HEK293 (cell line): ENCODE data around the gene SFXN3.

Experiments
- CTCF ChIA-PET: fragments of 350-600 bp; formaldehyde crosslinking; extraction: SDS; loops from one replicate; lab custom pipeline; 2021; ENCODE audit warnings: antibody characterized with exemption; lab: Yijun Ruan, JAX
- POLR2A ChIA-PET: fragments of 300-600 bp; formaldehyde crosslinking; extraction: SDS; loops from one replicate; lab custom pipeline; 2020; ENCODE audit warnings: antibody characterized with exemption, inconsistent platforms; lab: Yijun Ruan, JAX
- H3K27ac ChIP-seq: fragments of 200-500 bp; sonication (Bioruptor generic); 2 replicates; pipeline ENCODE4 v1.5.1; 2014; ENCODE audit warnings: low read depth, low read length, control low read depth, inconsistent platforms; ENCODE audit errors: extremely low read depth
- H3K36me3 ChIP-seq, 2 experiments: fragments of 200-500 bp in 1 of 2; sonication (Bioruptor generic) in 1 of 2; 1 replicate in 1 of 2; 2 replicates in 1 of 2; pipeline ENCODE4 v1.5.1; 2014 to 2017; ENCODE audit warnings: inconsistent platforms in 2 of 2, low read length in 2 of 2; ENCODE audit not compliant: control insufficient read depth in 2 of 2, insufficient read depth in 1 of 2
- H3K4me1 ChIP-seq: fragments of 200-500 bp; sonication (Bioruptor generic); 2 replicates; pipeline ENCODE4 v1.5.1; 2014; ENCODE audit warnings: mild to moderate bottlenecking, low read length, inconsistent platforms; ENCODE audit not compliant: control insufficient read depth, insufficient read depth
- H3K4me3 ChIP-seq: 2 replicates; pipeline ENCODE4 v1.5.1; 2011; ENCODE audit warnings: low read depth, mild to moderate bottlenecking, control low read depth, low read length, moderate library complexity
- H3K9me3 ChIP-seq: fragments of 200-500 bp; sonication (Bioruptor generic); 2 replicates; pipeline ENCODE4 v1.5.1; 2014; ENCODE audit warnings: low read depth, low read length, inconsistent platforms; ENCODE audit not compliant: control insufficient read depth, insufficient read depth
- EGR2 ChIP-seq: fragments of 450-650 bp; formaldehyde crosslinking; IDR thresholded peaks from 2 replicates; pipeline ENCODE4 v1.5.1; 2016; ENCODE audit warnings: low read depth, missing biosample characterization, missing genetic modification characterization
- GLI4 ChIP-seq: fragments of 450-650 bp; formaldehyde crosslinking; IDR thresholded peaks from 2 replicates; pipeline ENCODE4 v1.5.1; 2016; ENCODE audit warnings: missing biosample characterization, missing genetic modification characterization
- IKZF3 ChIP-seq: fragments of 450-650 bp; IDR thresholded peaks from 2 replicates; pipeline ENCODE4 v1.5.0; 2018; ENCODE audit warnings: missing biosample characterization, mild to moderate bottlenecking, missing genetic modification characterization, moderate library complexity
- SCRT2 ChIP-seq: fragments of 450-650 bp; formaldehyde crosslinking; IDR thresholded peaks from 2 replicates; pipeline ENCODE4 v1.5.1; 2016; ENCODE audit warnings: missing biosample characterization, missing genetic modification characterization
- SP3 ChIP-seq: fragments of 450-650 bp; formaldehyde crosslinking; IDR thresholded peaks from 2 replicates; pipeline ENCODE4 v1.5.1; 2016; ENCODE audit warnings: missing biosample characterization, missing genetic modification characterization
- SP7 ChIP-seq: fragments of 450-650 bp; formaldehyde crosslinking; IDR thresholded peaks from 2 replicates; pipeline ENCODE4 v1.5.1; 2016; ENCODE audit warnings: missing biosample characterization, missing genetic modification characterization
- WT1 ChIP-seq: fragments of 450-650 bp; formaldehyde crosslinking; IDR thresholded peaks from 2 replicates; pipeline ENCODE4 v1.5.1; 2016; ENCODE audit warnings: missing biosample characterization, missing genetic modification characterization
- ZBTB20 ChIP-seq: fragments of 450-650 bp; formaldehyde crosslinking; IDR thresholded peaks from 2 replicates; pipeline ENCODE4 v1.5.1; 2016; ENCODE audit warnings: missing biosample characterization, missing genetic modification characterization
- ZFHX2 ChIP-seq: fragments of 450-650 bp; formaldehyde crosslinking; conservative IDR thresholded peaks from 2 replicates; pipeline ENCODE4 v1.5.1; 2016; ENCODE audit warnings: missing biosample characterization, missing genetic modification characterization
- ZNF239 ChIP-seq: fragments of 450-650 bp; formaldehyde crosslinking; IDR thresholded peaks from 2 replicates; pipeline ENCODE4 v1.5.1; 2016; ENCODE audit warnings: missing biosample characterization, missing genetic modification characterization
- ZNF335 ChIP-seq: fragments of 450-650 bp; formaldehyde crosslinking; conservative IDR thresholded peaks from 2 replicates; pipeline ENCODE4 v1.5.1; 2016; ENCODE audit warnings: missing biosample characterization, missing genetic modification characterization
- ZNF398 ChIP-seq: fragments of 450-650 bp; formaldehyde crosslinking; IDR thresholded peaks from 2 replicates; pipeline ENCODE4 v1.5.1; 2017; ENCODE audit warnings: missing biosample characterization, missing genetic modification characterization
- ZNF600 ChIP-seq: fragments of 450-650 bp; formaldehyde crosslinking; IDR thresholded peaks from 2 replicates; pipeline ENCODE4 v1.5.1; 2016; ENCODE audit warnings: missing biosample characterization, missing genetic modification characterization
- ZNF776 ChIP-seq: fragments of 450-650 bp; formaldehyde crosslinking; IDR thresholded peaks from 2 replicates; pipeline ENCODE4 v1.5.0; 2017; ENCODE audit warnings: missing biosample characterization, missing genetic modification characterization, borderline replicate concordance
- ZNF785 ChIP-seq: fragments of 450-650 bp; formaldehyde crosslinking; IDR thresholded peaks from 2 replicates; pipeline ENCODE4 v1.5.1; 2016; ENCODE audit warnings: missing biosample characterization, missing genetic modification characterization
- TF ChIP-seq, protein P1 (sequence below): fragments of 450-650 bp; formaldehyde crosslinking; IDR thresholded peaks from 2 replicates; pipeline ENCODE4 v1.5.1; 2016; ENCODE audit warnings: missing biosample characterization, missing genetic modification characterization
- TF ChIP-seq, protein P2 (sequence below): fragments of 450-650 bp; formaldehyde crosslinking; conservative IDR thresholded peaks from 2 replicates; pipeline ENCODE4 v1.5.1; 2016; ENCODE audit warnings: low read depth, missing biosample characterization, missing genetic modification characterization

The SFXN3 gene

GRCh38 chr10:101061624-101062231, 30.7 kb downstream of the SFXN3 start, which contains the start of gene KAZALD1:
KAZALD1 (plus strand) TSS chr10:101061989; CDS start chr10:101062593, 604 bp downstream.
- POLR2A ChIA-PET = interaction anchor here (0.5 to 2.3 kb wide), 14 partner anchors 10 to 635 kb away, joined by 3 to 32 read pairs (median 4); partner anchors contain the start of genes PDZD7 and SFXN3
- Histone ChIP-seq H3K4me1 (peaks cover 22% of the 10 kb centered on the region), H3K9me3 (no peaks in the 10 kb centered on the region), H3K36me3 (peaks cover 7 to 8% of the 10 kb centered on the region in 2 experiments; a peak in 2 of 3 replicates), H3K4me3 (peak within 1 kb of the TSS; percentile 91), H3K27ac (peak within 1 kb of the TSS; percentile 97)
- TF ChIP-seq, protein P1, sequence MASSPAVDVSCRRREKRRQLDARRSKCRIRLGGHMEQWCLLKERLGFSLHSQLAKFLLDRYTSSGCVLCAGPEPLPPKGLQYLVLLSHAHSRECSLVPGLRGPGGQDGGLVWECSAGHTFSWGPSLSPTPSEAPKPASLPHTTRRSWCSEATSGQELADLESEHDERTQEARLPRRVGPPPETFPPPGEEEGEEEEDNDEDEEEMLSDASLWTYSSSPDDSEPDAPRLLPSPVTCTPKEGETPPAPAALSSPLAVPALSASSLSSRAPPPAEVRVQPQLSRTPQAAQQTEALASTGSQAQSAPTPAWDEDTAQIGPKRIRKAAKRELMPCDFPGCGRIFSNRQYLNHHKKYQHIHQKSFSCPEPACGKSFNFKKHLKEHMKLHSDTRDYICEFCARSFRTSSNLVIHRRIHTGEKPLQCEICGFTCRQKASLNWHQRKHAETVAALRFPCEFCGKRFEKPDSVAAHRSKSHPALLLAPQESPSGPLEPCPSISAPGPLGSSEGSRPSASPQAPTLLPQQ (tag by site-specific recombination) = peak; percentile 35; the same call in 1 of the 2 replicates
- TF ChIP-seq SP3 (tag by site-specific recombination) = peak; percentile 42
- TF ChIP-seq ZNF785 (tag by site-specific recombination) = no peak
- peak; percentile 64; the same call in 1 of the 2 replicates for TF ChIP-seq ZBTB20
- TF ChIP-seq ZNF398 (tag by site-specific recombination) = peak; percentile 92
- TF ChIP-seq SCRT2 (tag by site-specific recombination) = 0 out of 2 replicates have a peak, but pooled peaks have one; percentile 0
- TF ChIP-seq, protein P2, sequence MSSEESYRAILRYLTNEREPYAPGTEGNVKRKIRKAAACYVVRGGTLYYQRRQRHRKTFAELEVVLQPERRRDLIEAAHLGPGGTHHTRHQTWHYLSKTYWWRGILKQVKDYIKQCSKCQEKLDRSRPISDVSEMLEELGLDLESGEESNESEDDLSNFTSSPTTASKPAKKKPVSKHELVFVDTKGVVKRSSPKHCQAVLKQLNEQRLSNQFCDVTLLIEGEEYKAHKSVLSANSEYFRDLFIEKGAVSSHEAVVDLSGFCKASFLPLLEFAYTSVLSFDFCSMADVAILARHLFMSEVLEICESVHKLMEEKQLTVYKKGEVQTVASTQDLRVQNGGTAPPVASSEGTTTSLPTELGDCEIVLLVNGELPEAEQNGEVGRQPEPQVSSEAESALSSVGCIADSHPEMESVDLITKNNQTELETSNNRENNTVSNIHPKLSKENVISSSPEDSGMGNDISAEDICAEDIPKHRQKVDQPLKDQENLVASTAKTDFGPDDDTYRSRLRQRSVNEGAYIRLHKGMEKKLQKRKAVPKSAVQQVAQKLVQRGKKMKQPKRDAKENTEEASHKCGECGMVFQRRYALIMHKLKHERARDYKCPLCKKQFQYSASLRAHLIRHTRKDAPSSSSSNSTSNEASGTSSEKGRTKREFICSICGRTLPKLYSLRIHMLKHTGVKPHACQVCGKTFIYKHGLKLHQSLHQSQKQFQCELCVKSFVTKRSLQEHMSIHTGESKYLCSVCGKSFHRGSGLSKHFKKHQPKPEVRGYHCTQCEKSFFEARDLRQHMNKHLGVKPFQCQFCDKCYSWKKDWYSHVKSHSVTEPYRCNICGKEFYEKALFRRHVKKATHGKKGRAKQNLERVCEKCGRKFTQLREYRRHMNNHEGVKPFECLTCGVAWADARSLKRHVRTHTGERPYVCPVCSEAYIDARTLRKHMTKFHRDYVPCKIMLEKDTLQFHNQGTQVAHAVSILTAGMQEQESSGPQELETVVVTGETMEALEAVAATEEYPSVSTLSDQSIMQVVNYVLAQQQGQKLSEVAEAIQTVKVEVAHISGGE (tag by site-specific recombination) = no peak; the same call in 1 of the 2 replicates
- peak; percentile 90 for TF ChIP-seq EGR2 (tag by site-specific recombination)
- 0 out of 2 replicates have a peak, but pooled peaks have one; percentile 4 for TF ChIP-seq SP7 (tag by site-specific recombination)
- no peak for TF ChIP-seq ZNF239 (tag by site-specific recombination)
- TF ChIP-seq ZNF776 (tag by site-specific recombination) = no peak
- peak; percentile 61 for TF ChIP-seq IKZF3 (tag by site-specific recombination)
- 0 out of 2 replicates have a peak, but pooled peaks have one; percentile 7 for TF ChIP-seq GLI4 (tag by site-specific recombination)
- TF ChIP-seq ZFHX2 (tag by site-specific recombination) = peak; percentile 94
- 0 out of 2 replicates have a peak, but pooled peaks have one; percentile 33 for TF ChIP-seq WT1 (tag by site-specific recombination)
- TF ChIP-seq ZNF335 (tag by site-specific recombination) = peak; percentile 78
- TF ChIP-seq ZNF600 (tag by site-specific recombination) = 0 out of 2 replicates have a peak, but pooled peaks have one; percentile 10
- CTCF ChIA-PET = interaction anchor here (0.6 to 5.8 kb wide), 9 partner anchors 12 to 153 kb away, joined by 3 to 112 read pairs (median 6); no protein-coding TSS in a partner anchor
